ENCODE data around the gene LRRTM4.

The LRRTM4 gene

DNA sequence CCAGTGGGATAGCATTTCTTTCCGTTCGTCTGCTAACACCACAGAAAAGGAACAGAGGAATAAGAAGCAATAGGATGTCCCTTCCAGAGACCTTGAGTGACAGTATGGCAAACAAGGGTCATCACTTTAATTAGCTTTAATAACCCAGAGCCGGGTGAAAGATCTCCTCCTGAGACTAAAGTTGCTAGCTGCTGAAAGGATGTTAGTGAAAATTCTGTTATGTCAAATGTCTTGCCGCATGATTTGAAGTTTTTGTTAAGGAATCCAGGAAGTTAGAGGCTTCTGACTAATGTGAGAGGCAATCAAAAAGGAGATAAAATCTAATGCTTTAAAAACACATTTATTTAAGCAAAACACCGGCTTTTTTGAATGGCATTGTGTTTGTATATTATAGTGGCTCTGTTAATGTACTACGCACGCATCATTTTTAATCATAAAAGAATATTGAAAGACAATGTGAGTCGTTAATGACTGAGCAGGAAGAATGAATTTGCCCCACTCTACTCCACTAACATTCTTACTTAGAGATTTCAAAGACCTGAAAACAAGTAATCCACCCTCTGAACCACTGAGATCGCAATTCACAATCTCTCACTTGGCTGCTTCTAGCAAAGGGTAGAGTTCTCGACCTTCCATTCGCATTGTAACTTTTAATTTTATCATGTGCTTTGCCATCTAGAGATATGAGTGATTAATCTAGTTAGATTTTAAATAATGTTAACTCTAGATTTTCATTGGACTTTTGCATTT is 536.6 kb downstream of the LRRTM4 start:
- no peak for DNase-seq (ENCODE audit: low spot score)

GRCh38 chr2:76984359-76984758 is 537.8 kb downstream of the LRRTM4 start:
- no peak for DNase-seq (ENCODE audit: low spot score)

DNA sequence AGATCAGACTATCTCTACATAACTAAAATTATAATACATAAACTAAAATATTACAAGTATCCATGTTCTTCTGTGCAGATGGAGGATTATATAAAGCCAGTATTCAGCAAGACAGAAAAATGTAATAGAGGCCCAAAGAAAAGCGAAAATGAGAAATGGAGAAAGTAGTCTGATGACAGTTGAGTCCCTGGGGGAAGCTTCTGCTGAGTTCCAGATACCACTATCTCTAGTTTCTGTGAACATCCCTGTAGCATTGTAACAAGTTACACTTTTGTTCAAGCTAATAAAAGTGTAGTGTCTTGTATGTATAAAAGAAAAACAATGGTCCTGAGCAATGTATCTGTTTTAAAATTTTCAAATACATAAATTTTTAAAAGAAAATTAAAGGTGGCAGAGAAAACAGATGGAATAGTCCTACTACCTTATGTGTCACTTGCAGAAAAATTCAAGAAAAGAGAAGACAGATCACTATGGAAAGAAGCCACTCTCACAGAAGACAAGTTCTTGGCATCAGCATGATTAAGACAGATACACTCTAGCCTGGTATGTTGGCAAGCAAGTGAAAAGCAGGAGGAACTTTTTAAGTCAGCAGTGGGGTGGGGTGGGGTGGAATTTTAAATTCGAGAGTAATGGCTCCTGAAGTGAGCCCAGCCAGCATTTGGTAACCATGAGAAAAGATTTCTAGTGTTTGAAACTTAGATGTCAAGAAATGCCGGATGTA is 541.9 kb downstream of the LRRTM4 start:
- DNase-seq (ENCODE audit: low spot score), result no peak

GRCh38 chr2:76977846-76978727 is 544.1 kb downstream of the LRRTM4 start:
- no peak for DNase-seq (ENCODE audit: low spot score)

GRCh38 chr2:76975752-76976151 is 546.4 kb downstream of the LRRTM4 start:
- DNase-seq (ENCODE audit: low spot score), result no peak

DNA sequence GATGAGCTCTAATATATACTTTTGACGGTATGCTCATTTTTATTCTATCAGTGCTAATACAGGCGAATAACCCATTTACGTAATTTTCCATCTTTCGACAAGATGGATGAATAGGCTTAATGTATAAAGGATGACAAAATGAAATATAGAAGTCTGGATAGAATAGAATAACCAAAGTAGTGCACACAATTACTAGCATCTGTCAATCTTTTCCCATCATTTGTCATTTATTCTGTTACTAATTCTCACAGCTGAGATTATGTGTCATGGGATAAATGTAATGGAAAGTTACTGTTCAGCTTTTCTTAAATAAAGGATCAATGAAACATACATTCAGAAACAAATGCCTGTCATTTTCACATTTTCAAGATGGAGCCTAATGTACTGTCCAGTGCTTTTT is 548.6 kb downstream of the LRRTM4 start:
- DNase-seq (ENCODE audit: low spot score), result no peak

- DNase-seq (ENCODE audit: low spot score), result no peak
These were observed 556.4 kb downstream of the LRRTM4 start for GRCh38 chr2:76965772-76966171.

- DNase-seq (ENCODE audit: low spot score), result no peak
These were observed 563.4 kb downstream of the LRRTM4 start for GRCh38 chr2:76958749-76959148.

- peak; percentile 7 for DNase-seq (ENCODE audit: low spot score)
These were observed 568.3 kb downstream of the LRRTM4 start for GRCh38 chr2:76953733-76954347.

GRCh38 chr2:76946631-76947145 is 575.5 kb downstream of the LRRTM4 start:
- DNase-seq (ENCODE audit: low spot score), result no peak

GRCh38 chr2:76940559-76940958 is 581.6 kb downstream of the LRRTM4 start:
- no peak for DNase-seq (ENCODE audit: low spot score)

- no peak for DNase-seq (ENCODE audit: low spot score)
These were observed 584.0 kb downstream of the LRRTM4 start for GRCh38 chr2:76938153-76938552.

- DNase-seq (ENCODE audit: low spot score), result no peak
These were observed 589.6 kb downstream of the LRRTM4 start for GRCh38 chr2:76932550-76932949.

- DNase-seq (ENCODE audit: low spot score), result no peak
These were observed 592.0 kb downstream of the LRRTM4 start for GRCh38 chr2:76930056-76930744.

DNA sequence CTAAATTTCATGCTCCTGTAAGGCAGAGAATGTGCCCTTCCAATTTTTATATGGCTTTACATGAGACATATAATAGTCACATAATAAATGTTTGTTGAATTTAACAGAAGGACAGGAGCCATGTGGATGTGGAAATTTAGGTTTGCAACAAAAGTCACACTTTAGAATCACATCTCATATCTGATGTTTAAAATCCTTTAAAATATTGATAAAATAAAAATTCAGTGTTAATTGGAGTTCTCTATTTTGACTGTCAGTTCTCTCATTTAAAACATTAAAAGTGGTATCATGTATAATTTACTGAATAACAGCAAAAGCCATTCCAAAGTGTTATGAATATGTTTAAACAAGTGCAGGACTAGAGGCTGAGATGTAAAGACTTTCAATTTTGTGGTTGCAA is 594.1 kb downstream of the LRRTM4 start:
- DNase-seq (ENCODE audit: low spot score), result no peak

- DNase-seq (ENCODE audit: low spot score), result no peak
These were observed 601.2 kb downstream of the LRRTM4 start for GRCh38 chr2:76921006-76921405.

GRCh38 chr2:76895469-76895868 is 626.7 kb downstream of the LRRTM4 start:
- no peak for DNase-seq (ENCODE audit: low spot score)

DNA sequence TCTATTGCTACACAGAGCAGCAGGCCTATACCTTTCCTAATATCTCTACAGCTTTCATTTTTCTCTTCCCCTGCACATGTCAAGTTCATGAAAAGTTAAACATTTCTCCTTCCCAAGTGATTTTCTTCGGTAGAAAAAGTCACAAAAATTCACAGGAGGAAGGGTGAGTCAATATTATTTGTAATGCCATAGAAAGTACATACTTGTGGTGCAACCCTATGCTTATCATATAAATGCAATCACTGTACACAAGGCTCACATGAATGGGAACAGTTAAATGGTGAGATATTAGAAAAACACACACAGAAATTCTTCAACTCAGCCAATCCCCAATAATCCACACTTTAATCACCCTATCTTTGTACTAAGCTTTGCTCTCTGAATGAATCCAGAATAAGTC is 651.6 kb downstream of the LRRTM4 start:
- no peak for DNase-seq (ENCODE audit: low spot score)

DNA sequence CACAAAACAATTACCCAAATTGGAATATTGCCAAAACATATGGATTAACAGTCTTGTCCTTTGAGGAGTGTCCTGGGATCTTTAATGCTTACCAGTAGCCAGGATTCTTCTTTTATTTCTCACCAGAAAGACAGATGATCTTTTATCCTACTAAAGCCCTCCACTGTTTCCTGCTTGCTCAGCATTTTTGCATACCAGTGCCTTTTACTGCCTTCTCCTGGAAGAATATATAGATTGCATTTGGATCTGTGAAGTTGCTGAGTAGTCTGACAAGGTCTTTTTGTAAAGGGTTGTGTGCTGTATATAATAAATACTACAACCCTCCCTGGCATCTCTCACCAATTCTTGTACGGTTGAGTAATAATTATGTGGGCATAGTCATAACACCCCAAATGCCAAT is 652.2 kb downstream of the LRRTM4 start:
- no peak for DNase-seq (ENCODE audit: low spot score)

GRCh38 chr2:76867854-76868253 is 654.3 kb downstream of the LRRTM4 start:
- no peak for DNase-seq (ENCODE audit: low spot score)

DNA sequence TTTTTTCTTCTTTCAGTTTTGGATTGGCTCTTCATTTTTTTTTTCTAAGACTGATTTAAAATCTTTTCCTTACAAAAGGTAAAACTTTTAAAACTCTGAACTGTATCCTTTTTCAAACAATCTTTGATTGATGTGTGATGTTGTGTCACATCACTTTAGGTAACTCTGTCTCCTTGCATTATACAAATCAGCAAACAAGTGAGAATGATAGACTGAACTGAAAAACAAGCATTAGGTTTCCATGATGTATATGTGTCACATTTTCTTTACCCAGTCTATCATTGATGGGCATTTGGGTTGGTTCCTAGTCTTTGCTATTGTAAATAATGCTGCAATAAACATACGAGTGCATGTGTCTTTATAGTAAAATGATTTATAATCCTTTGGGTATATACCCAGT is 655.7 kb downstream of the LRRTM4 start:
- no peak for DNase-seq (ENCODE audit: low spot score)

Data from activated CD4-positive, alpha-beta T cell treated with anti-CD3 and anti-CD28 coated beads, Interleukin-2, Interleukin-4, amounts not matched to agents 100 ng/mL and 50 ng/mL, durations not matched to agents 16 hours and 8 hours (primary cell).